Mammary microvascular endothelial cell (primary cell): ENCODE data around the gene PCAT6. TPM values are rescaled to one million over a fixed set of nuclear protein-coding genes. Genes with fewer than 3 reads are reported as not detected.

ENCODE experiments used
- total RNA-seq: library from RNA; depleted of rRNA; stranded (reverse); fragments of >200 nt; gene quantifications from 2 replicates; pipeline ENCODE4 v1.2.3, GENCODE V29; 2015

PCAT6 gene
- not detected in 2 replicates for total RNA-seq

DNA sequence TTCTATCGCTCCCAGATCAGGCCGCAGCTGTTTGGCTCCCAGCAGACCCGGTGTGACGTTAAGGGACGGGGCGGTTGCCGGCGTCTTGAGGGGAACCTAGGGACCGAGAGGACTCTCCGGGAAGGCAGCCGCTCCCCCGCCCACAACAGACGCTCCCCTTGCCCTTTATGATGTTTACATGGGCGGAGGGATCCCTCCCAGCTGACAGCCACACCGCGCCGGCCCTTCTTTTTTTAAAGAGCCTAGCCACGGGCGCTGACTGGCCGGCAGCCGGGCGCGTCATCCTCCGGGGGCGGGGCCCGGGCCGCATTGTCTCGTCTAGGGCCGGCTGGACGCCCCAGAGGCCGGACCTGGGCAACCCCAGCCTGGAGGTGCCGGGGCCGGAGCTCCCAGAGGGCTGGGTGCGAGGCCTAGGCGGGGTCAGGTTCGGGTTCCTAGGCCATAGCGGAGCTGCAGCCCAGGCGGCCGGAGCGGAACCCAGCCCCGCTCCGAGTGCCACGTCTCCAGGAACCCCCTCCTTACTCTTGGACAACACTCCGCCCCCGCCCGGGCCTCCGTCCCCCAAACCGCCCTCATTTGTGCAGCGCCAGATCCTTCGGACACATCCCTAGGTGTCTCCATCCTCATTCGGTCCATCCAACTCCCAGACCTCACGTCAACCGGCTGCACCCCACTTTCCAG is at the start of gene PCAT6:
Gene PCAT6, plus strand, starts transcription at position 340 of the 681 bp plus-strand sequence.

GRCh38 chr1:202807926-202808757 is 2.6 kb upstream of the PCAT6 start, which contains the start of gene KDM5B:
KDM5B (minus strand) TSS chr1:202808421; CDS start chr1:202808305, 116 bp downstream.

Other genes starting within 250 kb of the PCAT6 start
- not detected in 2 replicates for gene SYT2, start 100.5 kb upstream of the PCAT6 start, total RNA-seq
- gene KDM5B, start 2.5 kb upstream of the PCAT6 start, total RNA-seq: 15.6 and 16.5 TPM in 2 replicates
- gene RABIF, start 78.2 kb downstream of the PCAT6 start, total RNA-seq: 9.5 and 10.2 TPM in 2 replicates
- gene KLHL12, start 116.3 kb downstream of the PCAT6 start, total RNA-seq: 18.7 and 21.1 TPM in 2 replicates
- 77.1 and 83.2 TPM in 2 replicates for gene ADIPOR1, start 147.4 kb downstream of the PCAT6 start, total RNA-seq
- gene CYB5R1, start 156.3 kb downstream of the PCAT6 start, total RNA-seq: 21.3 and 27.8 TPM in 2 replicates
- 75.2 and 77.9 TPM in 2 replicates for gene TMEM183A, start 196.4 kb downstream of the PCAT6 start, total RNA-seq
- under 0.01 TPM in 2 replicates for gene PPFIA4, start 215.5 kb downstream of the PCAT6 start, total RNA-seq